Hepatocyte (in vitro differentiated cells): ENCODE results near the gene EARS2. TPM values are rescaled to one million over a fixed set of nuclear protein-coding genes. Genes with fewer than 3 reads are reported as not detected.
"Not testable (repeated sequence)": the region's sequence is repeated elsewhere in the genome, so short reads cannot be mapped to it uniquely, and the experiment has no call there.

Experiments used
- DNase-seq: peaks from one replicate; pipeline ENCODE4 v3.0.0-alpha.2; 2016; ENCODE audit warnings: low spot score
- H2AFZ ChIP-seq: fragments of 200-600 bp; sonication (generic); 2 replicates; pipeline ENCODE4 v1.6.0; 2016; ENCODE audit warnings: antibody characterized with exemption, mild to moderate bottlenecking
- H3K27ac ChIP-seq: fragments of 200-600 bp; sonication (generic); 2 replicates; pipeline ENCODE4 v1.5.1; 2016; ENCODE audit warnings: mild to moderate bottlenecking
- H3K27me3 ChIP-seq: fragments of 200-600 bp; sonication (generic); 2 replicates; pipeline ENCODE4 v1.6.1; 2016
- H3K36me3 ChIP-seq: fragments of 200-600 bp; sonication (generic); replicated peaks from 2 replicates; pipeline ENCODE4 v1.5.1; 2016; ENCODE audit warnings: low read depth; ENCODE audit not compliant: insufficient read depth
- H3K4me1 ChIP-seq: fragments of 200-600 bp; sonication (generic); 2 replicates; pipeline ENCODE4 v1.5.1; 2016; ENCODE audit warnings: mild to moderate bottlenecking, moderate library complexity; ENCODE audit not compliant: insufficient read depth
- H3K4me2 ChIP-seq: fragments of 200-600 bp; sonication (generic); 2 replicates; pipeline ENCODE4 v1.6.0; 2016
- H3K4me3 ChIP-seq: fragments of 200-600 bp; sonication (generic); 2 replicates; pipeline ENCODE4 v1.5.1; 2016; ENCODE audit warnings: mild to moderate bottlenecking
- H3K79me2 ChIP-seq: fragments of 200-600 bp; sonication (generic); 2 replicates; pipeline ENCODE4 v1.6.0; 2017; ENCODE audit warnings: mild to moderate bottlenecking
- H3K9me2 ChIP-seq: fragments of 200-600 bp; sonication (generic); replicated peaks from 2 replicates; pipeline ENCODE4 v1.6.0; 2017; ENCODE audit warnings: mild to moderate bottlenecking; ENCODE audit not compliant: insufficient read depth
- H3K9me3 ChIP-seq: fragments of 200-600 bp; sonication (generic); 2 replicates; pipeline ENCODE4 v1.5.1; 2016; ENCODE audit warnings: low read depth, mild to moderate bottlenecking
- H4K20me1 ChIP-seq: fragments of 200-600 bp; sonication (generic); 2 replicates; pipeline ENCODE4 v1.6.0; 2016; ENCODE audit warnings: mild to moderate bottlenecking; ENCODE audit not compliant: insufficient read depth, poor library complexity, severe bottlenecking
- CTCF ChIP-seq: fragments of 200-600 bp; sonication (generic); IDR thresholded peaks from 2 replicates; pipeline ENCODE4 v1.5.1; 2016; ENCODE audit warnings: antibody characterized with exemption, mild to moderate bottlenecking; ENCODE audit not compliant: poor library complexity
- EZH2 ChIP-seq: fragments of 200-600 bp; sonication (generic); IDR thresholded peaks from 2 replicates; pipeline ENCODE4 v1.6.1; 2016; ENCODE audit warnings: antibody characterized with exemption, mild to moderate bottlenecking, borderline replicate concordance
- EZH2phosphoT487 ChIP-seq: fragments of 200-600 bp; sonication (generic); IDR thresholded peaks from one replicate; pipeline ENCODE4 v1.6.1; 2018; ENCODE audit warnings: antibody characterized with exemption, mild to moderate bottlenecking, low read depth, moderate library complexity; ENCODE audit not compliant: unreplicated experiment, severe bottlenecking
- WGBS: methylation state at CpG from one replicate; pipeline ENCODE4 v1.1.6; 2016; ENCODE audit warnings: low lambda C conversion rate; ENCODE audit errors: missing lambda C conversion rate; 5-methylcytosine and 5-hydroxymethylcytosine counted together
- polyA plus RNA-seq: library from polyadenylated mRNA; unstranded; fragments of >200 nt; fragmentation: Nextera tagmentation; extraction: Ambion mirVana; gene quantifications from 2 replicates; pipeline ENCODE4 v1.2.1, GENCODE V29; 2016
- total RNA-seq: library from RNA; depleted of rRNA; stranded (reverse); fragments of >200 nt; gene quantifications from 2 replicates; pipeline ENCODE4 v1.2.3, GENCODE V29; 2014

EARS2 gene
- total and polyA plus RNA-seq, 2 experiments from 2014 or later = 25.2 to 26.5 TPM

- Histone ChIP-seq H3K79me2 (peaks cover 29% of the 10 kb centered on the region), H3K4me1 (peaks cover 4% of the 10 kb centered on the region), H3K27ac (no peak overlapping the region), H3K4me2 (no peak overlapping the region), H3K36me3 (no peaks in the 10 kb centered on the region), H3K9me2 (no peaks in the 10 kb centered on the region), H3K27me3 (no peaks in the 10 kb centered on the region), H4K20me1 (peaks cover 23% of the 10 kb centered on the region), H3K9me3 (no peaks in the 10 kb centered on the region), H2AFZ (no peak overlapping the region), H3K4me3 (no peak overlapping the region)
- 81% methylated on average over 4 of the region's 4 CpGs for WGBS
- no peak for TF ChIP-seq CTCF
- TF ChIP-seq EZH2phosphoT487 = no peak
- no peak for TF ChIP-seq EZH2
- no peak for DNase-seq
Measured at GRCh38 chr16:23512168-23512695, 44.9 kb downstream of the EARS2 start.

- 92% methylated on average over 7 of the region's 7 CpGs for WGBS
- H3K9me3 ChIP-seq = no peaks in the 10 kb centered on the region
- no peaks in the 10 kb centered on the region for H3K9me2 ChIP-seq
- H3K4me2 ChIP-seq = no peak overlapping the region
- H3K27ac ChIP-seq = no peak overlapping the region
- peaks cover 34% of the 10 kb centered on the region for H3K79me2 ChIP-seq
- peaks cover 28% of the 10 kb centered on the region for H4K20me1 ChIP-seq
- no peak for DNase-seq
- H3K4me3 ChIP-seq = no peak overlapping the region
- peaks cover 4% of the 10 kb centered on the region for H3K4me1 ChIP-seq
- no peaks in the 10 kb centered on the region for H3K36me3 ChIP-seq
- H3K27me3 ChIP-seq = no peaks in the 10 kb centered on the region
- H2AFZ ChIP-seq = no peak overlapping the region
- TF ChIP-seq EZH2phosphoT487 = no peak
Measured at GRCh38 chr16:23511731-23512130, 45.4 kb downstream of the EARS2 start.

DNA sequence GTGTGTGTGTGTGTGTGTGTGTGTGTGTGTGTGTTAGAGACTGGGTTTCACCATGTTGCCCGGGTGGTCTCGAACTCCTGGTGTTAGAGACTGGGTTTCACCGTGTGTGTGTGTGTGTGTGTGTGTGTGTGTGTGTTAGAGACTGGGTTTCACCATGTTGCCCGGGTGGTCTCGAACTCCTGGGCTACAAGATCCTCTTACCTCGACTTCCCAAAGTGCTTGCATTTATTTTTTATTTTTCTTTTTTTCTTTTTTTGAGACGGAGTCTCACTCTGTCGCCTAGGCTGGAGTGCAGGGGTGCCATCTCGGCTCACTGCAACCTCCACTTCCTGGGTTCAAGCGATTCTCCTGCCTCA, 46.3 kb downstream of the EARS2 start:
- not testable (repeated sequence) for DNase-seq, H3K27me3 ChIP-seq, H3K9me2 ChIP-seq, H3K4me1 ChIP-seq, H3K36me3 ChIP-seq, H3K9me3 ChIP-seq
- Histone ChIP-seq H3K79me2 (peaks cover 42% of the 10 kb centered on the region), H3K27ac (peak overlapping the region; percentile 49), H3K4me2 (peak overlapping the region; percentile 100), H4K20me1 (peaks cover 34% of the 10 kb centered on the region), H2AFZ (peak overlapping the region; percentile 83), H3K4me3 (peak overlapping the region; percentile 20)
- 91% methylated on average over 7 of the region's 10 CpGs for WGBS

GRCh38 chr16:23510164-23510914, 46.8 kb downstream of the EARS2 start, which contains the start of gene GGA2:
GGA2 (minus strand) TSS chr16:23510494; CDS start chr16:23510411, 83 bp downstream.
- peak within 1 kb of the TSS; percentile 100 for H3K4me2 ChIP-seq
- H3K4me1 ChIP-seq = peaks cover 4% of the 10 kb centered on the region
- H3K27me3 ChIP-seq = no peaks in the 10 kb centered on the region
- H4K20me1 ChIP-seq = peaks cover 40% of the 10 kb centered on the region
- peak; percentile 91 for DNase-seq
- no peaks in the 10 kb centered on the region for H3K9me2 ChIP-seq
- WGBS = 8% methylated on average over 41 of the region's 71 CpGs
- no peaks in the 10 kb centered on the region for H3K36me3 ChIP-seq
- H3K4me3 ChIP-seq = peak within 1 kb of the TSS; percentile 85
- H3K9me3 ChIP-seq = no peaks in the 10 kb centered on the region
- TF ChIP-seq EZH2phosphoT487 (no peak), CTCF (no peak), EZH2 (no peak)
- peak within 1 kb of the TSS; percentile 83 for H2AFZ ChIP-seq
- H3K79me2 ChIP-seq = peaks cover 46% of the 10 kb centered on the region
- peak within 1 kb of the TSS; percentile 49 for H3K27ac ChIP-seq
